Upper lobe of left lung (tissue), 6 donors: Measurements from ENCODE around the gene CNPY2. TPM values are rescaled to one million over a fixed set of nuclear protein-coding genes. Genes with fewer than 3 reads are reported as not detected.
A peak's percentile ranks its signal among the peaks of the same experiment; 100 is the strongest.

Experiments used
- ATAC-seq, 2 donors: fragments of 200-7000 bp; cut with Tn5 transposase; one replicate each; pipeline ENCODE4 v1.9.1; 2022; ENCODE audit warnings: mild to moderate bottlenecking in 2 of 2, moderate library complexity in 2 of 2; ENCODE audit not compliant: low FRiP score in 2 of 2
- DNase-seq, 2 donors: peaks; one replicate each; pipeline ENCODE4 v3.0.0-alpha.2; 2019 to 2020
- H3K27ac ChIP-seq, 4 donors: fragments of 200-600 bp; sonication (generic); one replicate each; pipeline ENCODE4 v1.5.1; 2016 to 2019
- H3K27me3 ChIP-seq, 4 donors: fragments of 200-600 bp; sonication (generic); one replicate each; pipeline ENCODE4 v1.5.1; 2017 to 2019
- H3K36me3 ChIP-seq, 4 donors: fragments of 200-600 bp; sonication (generic); one replicate each; pipeline ENCODE4 v1.5.1; 2016 to 2019
- H3K4me1 ChIP-seq, 4 donors: fragments of 200-600 bp; sonication (generic); one replicate each; pipeline ENCODE4 v1.5.1; 2018 to 2019
- H3K4me3 ChIP-seq, 4 donors: fragments of 200-600 bp; sonication (generic); one replicate each; pipeline ENCODE4 v1.5.1; 2017 to 2019; ENCODE audit warnings: mild to moderate bottlenecking in 2 of 4, moderate library complexity in 1 of 4
- H3K9me3 ChIP-seq, 4 donors: fragments of 200-600 bp; sonication (generic); one replicate each; pipeline ENCODE4 v1.5.1; 2018 to 2019
- CTCF ChIP-seq, 6 experiments: fragments of 450-650 bp in 4 of 6; fragments of 200-600 bp in 2 of 6; sonication (generic) in 2 of 6; IDR thresholded peaks; one replicate each; pipeline ENCODE4 v1.5.1; 2016 to 2019; ENCODE audit warnings: antibody characterized with exemption in 6 of 6
- EP300 ChIP-seq, 4 donors: sonication (generic); formaldehyde crosslinking; IDR thresholded peaks; one replicate each; pipeline ENCODE4 v1.5.1; 2017; ENCODE audit warnings: antibody characterized with exemption in 4 of 4, control low read depth in 2 of 4
- POLR2A ChIP-seq, 4 donors: fragments of 450-650 bp; IDR thresholded peaks; one replicate each; pipeline ENCODE4 v1.5.1; 2016 to 2017; ENCODE audit warnings: antibody characterized with exemption in 4 of 4, mild to moderate bottlenecking in 2 of 4
- POLR2AphosphoS5 ChIP-seq, 2 donors: sonication (generic); formaldehyde crosslinking; IDR thresholded peaks; one replicate each; pipeline ENCODE4 v1.5.1; 2017; ENCODE audit warnings: antibody characterized with exemption in 2 of 2
- WGBS, 2 donors: methylation state at CpG; one replicate each; pipeline ENCODE4 v1.1.5; 2017 to 2018; 5-methylcytosine and 5-hydroxymethylcytosine counted together
- total RNA-seq, 6 donors: library from RNA; depleted of rRNA in 4 of 6; stranded (reverse); fragments of >200 nt in 4 of 6; gene quantifications; one replicate each; pipeline versions ENCODE4 v1.1.0 to v1.2.1, GENCODE V29; 2016 to 2021
- donor health status: DM: no; HTN: no; CAD: no; lungs with moderate emphysema.
- donor health status: DM: no; HTN: yes; CAD: no; lungs with severe emphysema.

CNPY2 gene
- total RNA-seq, 6 donors from 2014 or later: 50.3 to 105 (median 61.4) TPM

- no peaks in the 10 kb centered on the region for H3K9me3 ChIP-seq
- DNase-seq: peak; percentile 93 to 96
- H3K27me3 ChIP-seq: no peaks in the 10 kb centered on the region
- peak within 1 kb of the TSS; percentile 60 to 69 (median 62) for H3K4me3 ChIP-seq
- TF ChIP-seq POLR2AphosphoS5 (IDR thresholded peaks at IDR 0.05): peak; percentile 79 to 86
- TF ChIP-seq CTCF (IDR thresholded peaks at IDR 0.05): peak in 5 of 6 experiments; percentile 14 to 66 (median 49)
- peak; percentile 60 to 85 (median 72) for TF ChIP-seq POLR2A (IDR thresholded peaks at IDR 0.05)
- peak in 1 of 4 donors; percentile 34 for TF ChIP-seq EP300 (IDR thresholded peaks at IDR 0.05)
- 1% methylated on average over 36 to 45 of the region's 45 CpGs for WGBS, 2 donors
- no peaks in the 10 kb centered on the region for H3K36me3 ChIP-seq
- ATAC-seq: peak; percentile 99
- H3K27ac ChIP-seq: peak within 1 kb of the TSS; percentile 93 to 98 (median 96)
- H3K4me1 ChIP-seq: peaks cover 17 to 22% (median 17%) of the 10 kb centered on the region in 4 donors
These were observed 18.1 kb upstream of the CNPY2 start, which contains the start of gene PAN2 for GRCh38 chr12:56333679-56334489. Gene PAN2 (minus strand): TSS chr12:56334000. CDS start chr12:56333094, 906 bp downstream.

GRCh38 chr12:56333197-56333678 is 17.4 kb upstream of the CNPY2 start:
- 8 to 21% methylated on average over 7 to 8 of the region's 8 CpGs for WGBS, 2 donors
- Histone ChIP-seq H3K27ac (peak overlapping the region; percentile 93 to 98 (median 96)), H3K27me3 (no peaks in the 10 kb centered on the region), H3K9me3 (no peaks in the 10 kb centered on the region), H3K36me3 (peaks cover 0 to 2% (median under 1%) of the 10 kb centered on the region in 4 donors), H3K4me1 (peaks cover 11 to 18% (median 11%) of the 10 kb centered on the region in 4 donors), H3K4me3 (peak overlapping the region; percentile 60 to 69 (median 62))
- DNase-seq (no peak), ATAC-seq (peak in 1 of 2 donors; percentile 12)
- TF ChIP-seq EP300 (IDR thresholded peaks at IDR 0.05) (no peak), POLR2A (IDR thresholded peaks at IDR 0.05) (no peak), POLR2AphosphoS5 (IDR thresholded peaks at IDR 0.05) (no peak), CTCF (IDR thresholded peaks at IDR 0.05) (no peak)

GRCh38 chr12:56332512-56333196 is 16.9 kb upstream of the CNPY2 start:
- peaks cover 6 to 15% (median 11%) of the 10 kb centered on the region in 4 donors for H3K4me1 ChIP-seq
- WGBS, 2 donors: 93 to 94% methylated on average over 11 of the region's 11 CpGs
- H3K9me3 ChIP-seq: no peaks in the 10 kb centered on the region
- peak overlapping the region in 3 of 4 donors; percentile 60 to 69 (median 62) for H3K4me3 ChIP-seq
- no peak for TF ChIP-seq EP300 (IDR thresholded peaks at IDR 0.05)
- TF ChIP-seq CTCF (IDR thresholded peaks at IDR 0.05): no peak
- TF ChIP-seq POLR2A (IDR thresholded peaks at IDR 0.05): no peak
- TF ChIP-seq POLR2AphosphoS5 (IDR thresholded peaks at IDR 0.05): no peak
- DNase-seq: no peak
- peaks cover 0 to 8% (median 6%) of the 10 kb centered on the region in 4 donors for H3K36me3 ChIP-seq
- H3K27ac ChIP-seq: peak overlapping the region; percentile 93 to 98 (median 96)
- no peaks in the 10 kb centered on the region for H3K27me3 ChIP-seq
- ATAC-seq: no peak

- 91 to 96% methylated on average over 7 of the region's 7 CpGs for WGBS, 2 donors
- no peak for DNase-seq
- Histone ChIP-seq H3K9me3 (no peaks in the 10 kb centered on the region), H3K4me1 (peaks cover 6 to 15% (median 11%) of the 10 kb centered on the region in 4 donors), H3K27ac (no peak overlapping the region), H3K27me3 (no peaks in the 10 kb centered on the region), H3K36me3 (peaks cover 7 to 25% (median 23%) of the 10 kb centered on the region in 4 donors), H3K4me3 (no peak overlapping the region)
- TF ChIP-seq EP300 (IDR thresholded peaks at IDR 0.05) (no peak), POLR2AphosphoS5 (IDR thresholded peaks at IDR 0.05) (no peak), CTCF (IDR thresholded peaks at IDR 0.05) (no peak), POLR2A (IDR thresholded peaks at IDR 0.05) (no peak)
- ATAC-seq: no peak
These were observed 15.2 kb upstream of the CNPY2 start for GRCh38 chr12:56330936-56331490.
